ENCODE results near the gene HS6ST3. TPM values are rescaled to one million over a fixed set of nuclear protein-coding genes. Genes with fewer than 3 reads are reported as not detected.

The HS6ST3 gene
- total and polyA plus RNA-seq, 9 of the 15 experiments (the other 6 are each of a cell fraction or from before 2014, with no cell fraction given): not detected

DNA sequence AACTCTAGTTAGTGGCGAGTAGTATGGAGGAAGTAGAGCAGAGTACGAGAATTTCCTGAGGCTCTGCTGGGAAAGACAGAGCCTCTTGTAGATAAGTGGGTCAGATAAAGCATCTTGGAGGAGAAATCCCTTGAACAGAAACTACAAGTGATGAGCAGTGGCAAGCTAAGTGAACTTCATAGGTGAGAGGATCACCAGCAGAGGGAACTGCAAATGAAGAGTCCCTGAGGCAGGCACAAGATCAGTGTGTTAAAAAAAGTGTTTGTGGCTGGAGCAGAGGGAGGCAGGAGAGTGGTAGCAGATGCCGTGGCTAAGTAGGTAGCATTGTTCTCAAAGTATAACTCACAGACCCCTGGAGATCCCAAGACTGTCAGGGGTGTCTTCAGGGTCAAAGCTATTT is 437.6 kb downstream of the HS6ST3 start:
- H3K4me1 ChIP-seq (replicated peaks in 1 of 2; ENCODE audit: control insufficient read depth in 2 of 2, insufficient read depth in 2 of 2, low read length in 2 of 2): no peaks in the 10 kb centered on the region
- POLR2A ChIA-PET: no interaction called here
- CTCF ChIA-PET (ENCODE audit: low intra/inter-chr PET ratio): no interaction called here

DNA sequence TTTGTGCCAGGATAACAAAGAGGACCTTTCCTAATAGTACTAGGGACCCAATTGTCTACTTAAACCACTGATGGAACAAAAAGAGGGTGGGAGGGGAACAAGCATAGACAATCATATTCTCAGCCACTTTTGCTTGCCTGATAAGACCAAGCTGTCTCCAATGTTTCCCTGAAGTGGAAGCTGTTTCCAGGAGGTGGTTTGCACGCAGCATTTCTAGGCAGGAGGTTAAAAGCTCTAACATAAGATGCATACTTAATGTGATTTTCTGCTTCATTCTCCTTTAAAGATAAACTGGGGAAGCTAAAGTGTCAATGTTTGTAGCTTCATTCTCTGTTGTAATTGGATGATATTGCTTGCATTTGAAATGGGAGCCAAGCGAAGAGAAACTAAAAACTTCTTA is 442.9 kb downstream of the HS6ST3 start:
- intact Hi-C loops (cut with micrococcal nuclease) (no loop called here), in situ Hi-C loops (cut with MboI) (no loop called here)
- 0% methylated on average over 1 of the region's 2 CpGs for WGBS (ENCODE audit: insufficient coverage, low coverage, missing lambda C conversion rate)
- Histone ChIP-seq H3K9me3 (replicated peaks; ENCODE audit: control insufficient read depth, insufficient read depth, low read depth, low read length) (no peaks in the 10 kb centered on the region), H3K4me2 (ENCODE audit: insufficient read depth, low read length) (no peak overlapping the region), H4K20me1 (replicated peaks; ENCODE audit: control insufficient read depth, insufficient read depth, low read length) (no peaks in the 10 kb centered on the region), H3K9ac (ENCODE audit: insufficient read depth in 1 of 2, low read depth in 2 of 2, low read length in 2 of 2) (no peak overlapping the region), H3K9me1 (ENCODE audit: control insufficient read depth, insufficient read depth, low read length) (no peaks in the 10 kb centered on the region), H2AFZ (ENCODE audit: low read depth, low read length) (no peak overlapping the region), H3K4me1 (replicated peaks in 1 of 2; ENCODE audit: control insufficient read depth in 2 of 2, insufficient read depth in 2 of 2, low read length in 2 of 2) (no peaks in the 10 kb centered on the region), H3K4me3 (no peak overlapping the region), H3K79me2 (ENCODE audit: control insufficient read depth, insufficient read depth, low read length) (no peaks in the 10 kb centered on the region), H3K36me3 (ENCODE audit: control insufficient read depth, insufficient read depth, low read length) (no peaks in the 10 kb centered on the region), H3K27ac (ENCODE audit: extremely low read depth, low read depth, low read length) (no peak overlapping the region), H3K27me3 (ENCODE audit: control insufficient read depth in 2 of 2, insufficient read depth in 2 of 2, low read length in 2 of 2) (no peaks in the 10 kb centered on the region)
- FAIRE-seq (no peak), DNase-seq (ENCODE audit: extremely low read depth in 1 of 4, low spot score in 3 of 4) (no peak), ATAC-seq (no peak)
- POLR2A ChIA-PET: no interaction called here
- no TSS peak for BruUV-seq (replicated peaks)
- CTCF ChIA-PET (ENCODE audit: low intra/inter-chr PET ratio): no interaction called here
- TF ChIP-seq ZKSCAN3 (CRISPR knock-in tag; IDR thresholded peaks at IDR 0.05): no peak
- no peak for TF ChIP-seq RFX1 (IDR thresholded peaks at IDR 0.05)

More for the DNA sequence above, 437.6 kb downstream of the HS6ST3 start:
- Histone ChIP-seq H3K9me1 (ENCODE audit: control insufficient read depth, insufficient read depth, low read length) (no peaks in the 10 kb centered on the region), H3K4me2 (ENCODE audit: insufficient read depth, low read length) (no peak overlapping the region), H3K4me3 (no peak overlapping the region), H3K27me3 (ENCODE audit: control insufficient read depth in 2 of 2, insufficient read depth in 2 of 2, low read length in 2 of 2) (no peaks in the 10 kb centered on the region), H2AFZ (ENCODE audit: low read depth, low read length) (no peak overlapping the region), H4K20me1 (replicated peaks; ENCODE audit: control insufficient read depth, insufficient read depth, low read length) (no peaks in the 10 kb centered on the region), H3K36me3 (ENCODE audit: control insufficient read depth, insufficient read depth, low read length) (no peaks in the 10 kb centered on the region), H3K9me3 (replicated peaks; ENCODE audit: control insufficient read depth, insufficient read depth, low read depth, low read length) (no peaks in the 10 kb centered on the region), H3K9ac (ENCODE audit: insufficient read depth in 1 of 2, low read depth in 2 of 2, low read length in 2 of 2) (no peak overlapping the region), H3K27ac (ENCODE audit: extremely low read depth, low read depth, low read length) (no peak overlapping the region), H3K79me2 (ENCODE audit: control insufficient read depth, insufficient read depth, low read length) (no peaks in the 10 kb centered on the region)
- in situ Hi-C loops (cut with MboI): no loop called here
- intact Hi-C loops (cut with micrococcal nuclease): no loop called here
- 0% methylated on average over 3 of the region's 3 CpGs for WGBS (ENCODE audit: insufficient coverage, low coverage, missing lambda C conversion rate)
- TF ChIP-seq MAFF (IDR thresholded peaks at IDR 0.05; ENCODE audit: low read length) (no peak), MITF (IDR thresholded peaks at IDR 0.05) (no peak), RB1 (IDR thresholded peaks at IDR 0.05; ENCODE audit: low read depth) (no peak), ATF7 (IDR thresholded peaks at IDR 0.05) (no peak)
- BruUV-seq (replicated peaks): no TSS peak
- DNase-seq (ENCODE audit: extremely low read depth in 1 of 4, low spot score in 3 of 4) (no peak), ATAC-seq (no peak), FAIRE-seq (no peak)
